Natural killer cell (primary cell): ENCODE measurements around the gene MACROD2. TPM values are rescaled to one million over a fixed set of nuclear protein-coding genes. Genes with fewer than 3 reads are reported as not detected.

Experiments used
- ATAC-seq, 3 donors: fragments of 150-1000 bp in 2 of 3; fragments of 200-7000 bp in 1 of 3; cut with Tn5 transposase; 1 replicate in 1 of 3; 2 replicates in 2 of 3; pipeline ENCODE4 v1.10.0; 2021; ENCODE audit warnings: mild to moderate bottlenecking in 2 of 3, moderate library complexity in 2 of 3
- DNase-seq, 2 donors: peaks; one replicate each; pipeline versions ENCODE4 v3.0.0 to v3.0.0-alpha.2; 2013 to 2021; ENCODE audit warnings: mixed read lengths in 1 of 2
- H3K27ac ChIP-seq: one replicate; pipeline ENCODE4 v1.5.1; 2013; ENCODE audit warnings: mild to moderate bottlenecking, low read length
- H3K27me3 ChIP-seq: one replicate; pipeline ENCODE4 v1.6.1; 2013; ENCODE audit warnings: low read length; ENCODE audit not compliant: control insufficient read depth, insufficient read depth
- H3K36me3 ChIP-seq: one replicate; pipeline ENCODE4 v1.6.1; 2013; ENCODE audit warnings: low read length; ENCODE audit not compliant: control insufficient read depth, insufficient read depth
- H3K4me1 ChIP-seq: one replicate; pipeline ENCODE4 v1.6.1; 2013; ENCODE audit warnings: low read length; ENCODE audit not compliant: control insufficient read depth, insufficient read depth
- H3K4me3 ChIP-seq: one replicate; pipeline ENCODE4 v1.5.1; 2013; ENCODE audit warnings: low read length
- H3K9me3 ChIP-seq: one replicate; pipeline ENCODE4 v1.6.1; 2013; ENCODE audit warnings: low read length; ENCODE audit not compliant: control insufficient read depth, insufficient read depth
- H3K27ac Mint-ChIP-seq, 2 donors: one replicate each; pipeline ENCODE4 v1.8.0; 2022; ENCODE audit warnings: mild to moderate bottlenecking in 2 of 2, mixed read lengths in 2 of 2, moderate library complexity in 1 of 2
- H3K27me3 Mint-ChIP-seq, 2 donors: one replicate each; pipeline ENCODE4 v1.8.0; 2022; ENCODE audit warnings: low read depth in 2 of 2, mixed read lengths in 2 of 2
- H3K36me3 Mint-ChIP-seq: one replicate; pipeline ENCODE4 v1.8.0; 2022; ENCODE audit warnings: mixed read lengths
- H3K4me1 Mint-ChIP-seq, 2 donors: one replicate each; pipeline ENCODE4 v1.8.0; 2022; ENCODE audit warnings: mixed read lengths in 2 of 2
- H3K4me3 Mint-ChIP-seq: one replicate; pipeline ENCODE4 v1.8.0; 2022; ENCODE audit warnings: mild to moderate bottlenecking, moderate library complexity, mixed read lengths
- H3K9me3 Mint-ChIP-seq, 2 donors: one replicate each; pipeline ENCODE4 v1.8.0; 2022; ENCODE audit warnings: mixed read lengths in 2 of 2
- WGBS: methylation state at CpG from one replicate; pipeline ENCODE4 v1.1.7; 2013; ENCODE audit warnings: missing lambda C conversion rate; ENCODE audit not compliant: insufficient coverage; 5-methylcytosine and 5-hydroxymethylcytosine counted together
- intact Hi-C: fragments of 100-400 bp; cut with micrococcal nuclease; formaldehyde crosslinking; loops from one replicate; pipeline ENCODE4 v1.14.2; 2022
- total RNA-seq, 4 donors: library from RNA; stranded (reverse); fragments of 120-200 nt in 1 of 4; gene quantifications; one replicate each; pipeline versions ENCODE4 v1.2.3 to v1.2.4, GENCODE V29; 2013 to 2022
- TF ChIP-seq, protein P1 (sequence below): fragments of 200-600 bp; IDR thresholded peaks from one replicate; pipeline ENCODE4 v1.8.0; 2022; ENCODE audit warnings: antibody characterized with exemption

MACROD2 gene
- total RNA-seq, 3 donors from 2014 or later (not counting 1 experiment from before 2014, with no cell fraction given) = 0.19 to 0.88 TPM; not detected in 1

DNA sequence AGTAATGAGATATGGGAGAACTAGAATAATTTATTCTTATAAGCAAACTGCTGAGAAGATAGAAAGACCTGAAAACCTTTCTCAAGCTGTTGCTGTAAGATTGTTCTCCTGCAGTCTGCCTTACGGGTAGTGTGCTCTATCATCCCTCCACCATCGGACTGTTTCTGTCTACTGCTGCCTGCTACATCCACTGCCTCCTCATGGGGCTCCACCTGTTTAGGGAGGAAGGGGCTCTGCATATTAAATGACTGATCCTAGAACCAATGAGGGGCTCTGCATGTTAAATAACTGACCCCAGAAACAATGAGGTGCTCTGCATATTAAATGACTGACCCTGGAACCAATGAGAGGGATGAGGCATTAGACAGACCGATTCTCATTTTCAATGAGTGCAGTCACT lies 1923.3 kb downstream of the MACROD2 start:
- TF ChIP-seq, protein P1, sequence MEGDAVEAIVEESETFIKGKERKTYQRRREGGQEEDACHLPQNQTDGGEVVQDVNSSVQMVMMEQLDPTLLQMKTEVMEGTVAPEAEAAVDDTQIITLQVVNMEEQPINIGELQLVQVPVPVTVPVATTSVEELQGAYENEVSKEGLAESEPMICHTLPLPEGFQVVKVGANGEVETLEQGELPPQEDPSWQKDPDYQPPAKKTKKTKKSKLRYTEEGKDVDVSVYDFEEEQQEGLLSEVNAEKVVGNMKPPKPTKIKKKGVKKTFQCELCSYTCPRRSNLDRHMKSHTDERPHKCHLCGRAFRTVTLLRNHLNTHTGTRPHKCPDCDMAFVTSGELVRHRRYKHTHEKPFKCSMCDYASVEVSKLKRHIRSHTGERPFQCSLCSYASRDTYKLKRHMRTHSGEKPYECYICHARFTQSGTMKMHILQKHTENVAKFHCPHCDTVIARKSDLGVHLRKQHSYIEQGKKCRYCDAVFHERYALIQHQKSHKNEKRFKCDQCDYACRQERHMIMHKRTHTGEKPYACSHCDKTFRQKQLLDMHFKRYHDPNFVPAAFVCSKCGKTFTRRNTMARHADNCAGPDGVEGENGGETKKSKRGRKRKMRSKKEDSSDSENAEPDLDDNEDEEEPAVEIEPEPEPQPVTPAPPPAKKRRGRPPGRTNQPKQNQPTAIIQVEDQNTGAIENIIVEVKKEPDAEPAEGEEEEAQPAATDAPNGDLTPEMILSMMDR = no peak
- DNase-seq (no peak), ATAC-seq (no peak)
- no peaks in the 10 kb centered on the region for H3K9me3 Mint-ChIP-seq
- Histone ChIP-seq H3K9me3 (no peaks in the 10 kb centered on the region), H3K36me3 (no peaks in the 10 kb centered on the region), H3K27me3 (no peaks in the 10 kb centered on the region), H3K4me3 (no peak overlapping the region), H3K4me1 (no peaks in the 10 kb centered on the region), H3K27ac (no peak overlapping the region)
- no peaks in the 10 kb centered on the region for H3K36me3 Mint-ChIP-seq
- H3K27ac Mint-ChIP-seq = no peak overlapping the region
- H3K4me1 Mint-ChIP-seq = no peaks in the 10 kb centered on the region
- 61% methylated on average over 3 of the region's 3 CpGs for WGBS
- intact Hi-C loops = no loop called here
- H3K4me3 Mint-ChIP-seq = no peak overlapping the region
- peaks cover 16 to 34% of the 10 kb centered on the region in 2 donors for H3K27me3 Mint-ChIP-seq

DNA sequence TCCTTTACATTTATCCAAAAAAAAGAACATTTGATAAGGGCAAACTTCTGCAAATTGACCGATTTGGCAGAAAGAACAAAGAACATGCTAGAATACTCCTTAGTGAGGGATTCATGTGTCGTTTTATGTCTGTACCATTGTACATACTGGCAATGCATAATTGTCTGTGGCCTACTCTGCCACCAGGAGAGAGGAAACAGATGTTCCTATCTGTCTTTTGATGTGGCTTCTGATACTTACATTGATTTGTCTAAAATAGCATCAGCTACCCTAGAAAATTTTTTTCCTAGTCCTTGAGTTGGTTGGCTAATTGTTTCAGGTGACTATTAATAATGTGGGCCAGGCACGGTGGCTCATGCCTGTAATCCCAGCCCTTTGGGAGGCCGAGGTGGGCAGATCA lies 1923.8 kb downstream of the MACROD2 start:
- Mint-ChIP-seq H3K27me3 (peaks cover 16 to 35% of the 10 kb centered on the region in 2 donors), H3K4me1 (no peaks in the 10 kb centered on the region), H3K4me3 (no peak overlapping the region), H3K36me3 (no peaks in the 10 kb centered on the region), H3K27ac (no peak overlapping the region), H3K9me3 (no peaks in the 10 kb centered on the region)
- intact Hi-C loops = no loop called here
- H3K9me3 ChIP-seq = no peaks in the 10 kb centered on the region
- no peaks in the 10 kb centered on the region for H3K4me1 ChIP-seq
- no peak overlapping the region for H3K27ac ChIP-seq
- H3K4me3 ChIP-seq = no peak overlapping the region
- WGBS = 13% methylated on average over 4 of the region's 4 CpGs
- no peaks in the 10 kb centered on the region for H3K36me3 ChIP-seq
- DNase-seq (no peak), ATAC-seq (no peak)
- TF ChIP-seq, protein P1 = no peak
- H3K27me3 ChIP-seq = no peaks in the 10 kb centered on the region

DNA sequence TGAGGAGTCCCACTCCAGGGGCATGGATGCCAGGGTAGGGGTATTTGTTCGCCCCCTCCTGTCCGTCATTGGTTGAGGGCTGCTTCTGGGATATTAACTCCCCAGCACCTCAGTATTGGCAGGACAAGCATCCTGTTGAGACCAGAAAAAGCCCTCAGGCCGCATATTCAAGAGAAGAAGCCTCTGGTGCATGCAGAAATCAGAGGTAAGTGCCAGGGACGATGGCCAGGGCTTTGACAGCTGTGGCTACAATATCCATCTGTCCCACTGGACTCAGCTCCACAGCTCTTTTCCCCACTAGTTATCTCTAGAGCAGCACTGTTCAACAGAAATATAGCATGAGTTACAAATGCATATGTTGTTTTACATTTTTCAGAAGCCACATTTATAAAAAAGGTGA lies 1926.6 kb downstream of the MACROD2 start:
- H3K4me1 ChIP-seq = no peaks in the 10 kb centered on the region
- H3K4me3 Mint-ChIP-seq = no peak overlapping the region
- H3K36me3 Mint-ChIP-seq = no peaks in the 10 kb centered on the region
- H3K27me3 Mint-ChIP-seq = peaks cover 16% of the 10 kb centered on the region in 2 donors
- no peak overlapping the region for H3K4me3 ChIP-seq
- H3K9me3 Mint-ChIP-seq = no peaks in the 10 kb centered on the region
- H3K27ac Mint-ChIP-seq = no peak overlapping the region
- TF ChIP-seq, protein P1 = no peak
- WGBS = 84% methylated on average over 4 of the region's 4 CpGs
- H3K9me3 ChIP-seq = no peaks in the 10 kb centered on the region
- DNase-seq (no peak), ATAC-seq (no peak)
- intact Hi-C loops = no loop called here
- H3K27me3 ChIP-seq = no peaks in the 10 kb centered on the region
- H3K4me1 Mint-ChIP-seq = no peaks in the 10 kb centered on the region
- no peak overlapping the region for H3K27ac ChIP-seq
- H3K36me3 ChIP-seq = no peaks in the 10 kb centered on the region

DNA sequence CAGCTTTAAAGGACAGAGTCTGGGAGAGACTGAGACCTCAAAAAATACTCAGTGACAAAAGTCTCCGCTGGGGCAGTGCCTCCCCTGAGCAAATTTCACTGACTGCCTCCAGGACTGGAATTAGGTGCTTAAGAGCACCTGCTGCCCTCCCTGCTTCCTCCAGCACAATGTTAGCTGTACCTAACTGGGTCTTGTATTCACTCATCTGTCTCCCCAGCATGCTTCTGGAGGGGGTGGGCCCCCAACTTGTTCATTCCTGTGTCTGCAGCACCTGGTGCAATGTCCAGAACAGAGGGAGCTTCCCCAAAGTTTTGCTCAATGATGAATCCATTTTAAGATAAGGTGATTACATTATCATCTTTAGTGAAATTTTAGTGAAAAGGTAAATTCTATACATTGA lies 1927.2 kb downstream of the MACROD2 start:
- WGBS = 79% methylated on average over 1 of the region's 1 CpG
- TF ChIP-seq, protein P1 = no peak
- Histone ChIP-seq H3K4me1 (no peaks in the 10 kb centered on the region), H3K36me3 (no peaks in the 10 kb centered on the region), H3K27ac (no peak overlapping the region), H3K9me3 (no peaks in the 10 kb centered on the region), H3K4me3 (no peak overlapping the region), H3K27me3 (no peaks in the 10 kb centered on the region)
- Mint-ChIP-seq H3K27me3 (peaks cover 9 to 20% of the 10 kb centered on the region in 2 donors), H3K27ac (no peak overlapping the region), H3K36me3 (no peaks in the 10 kb centered on the region), H3K4me1 (no peaks in the 10 kb centered on the region), H3K4me3 (no peak overlapping the region), H3K9me3 (no peaks in the 10 kb centered on the region)
- DNase-seq (no peak), ATAC-seq (no peak)
- intact Hi-C loops = no loop called here
